OCI-LY1 (cell line): ENCODE data around the gene DAPK2.

Source experiments
- H2AFZ ChIP-seq: fragments of 200-600 bp; sonication (generic), shearing (Covaris generic); 2 replicates; pipeline ENCODE4 v1.6.0; 2014; ENCODE audit warnings: antibody characterized with exemption, mild to moderate bottlenecking, low read length
- H3F3A ChIP-seq: fragments of 200-600 bp; sonication (generic), shearing (Covaris generic); 2 replicates; pipeline ENCODE4 v1.6.0; 2014; ENCODE audit warnings: mild to moderate bottlenecking, antibody characterized with exemption, low read length, moderate library complexity; ENCODE audit not compliant: insufficient read depth
- H3K27ac ChIP-seq: fragments of 200-600 bp; sonication (generic); 2 replicates; pipeline ENCODE4 v1.5.1; 2014; ENCODE audit warnings: low read length, mixed run types, mild to moderate bottlenecking, low read depth; ENCODE audit not compliant: poor library complexity, severe bottlenecking
- H3K27me3 ChIP-seq: fragments of 200-600 bp; sonication (generic); 2 replicates; pipeline ENCODE4 v1.6.0; 2014; ENCODE audit warnings: antibody characterized with exemption, mild to moderate bottlenecking, low read length, moderate library complexity; ENCODE audit not compliant: insufficient read depth
- H3K36me3 ChIP-seq: fragments of 200-600 bp; sonication (generic); 2 replicates; pipeline ENCODE4 v1.6.1; 2014; ENCODE audit warnings: mild to moderate bottlenecking, antibody characterized with exemption, low read length, moderate library complexity, mixed read lengths; ENCODE audit not compliant: insufficient read depth
- H3K4me1 ChIP-seq: fragments of 200-600 bp; sonication (generic); 2 replicates; pipeline ENCODE4 v1.5.1; 2014; ENCODE audit warnings: mild to moderate bottlenecking, low read length, moderate library complexity; ENCODE audit not compliant: insufficient read depth, severe bottlenecking
- H3K4me2 ChIP-seq: fragments of 200-600 bp; sonication (generic), shearing (Covaris generic); 2 replicates; pipeline ENCODE4 v1.6.1; 2014; ENCODE audit warnings: low read length
- H3K4me3 ChIP-seq: fragments of 200-600 bp; sonication (generic); 2 replicates; pipeline ENCODE4 v1.5.1; 2014; ENCODE audit warnings: low read length, low read depth, mild to moderate bottlenecking, mixed read lengths; ENCODE audit not compliant: poor library complexity, severe bottlenecking
- H3K79me2 ChIP-seq: fragments of 200-600 bp; shearing (Covaris generic); 2 replicates; pipeline ENCODE4 v1.6.1; 2016; ENCODE audit warnings: mixed run types, low read length, mixed read lengths; ENCODE audit not compliant: insufficient read depth
- H3K9ac ChIP-seq: fragments of 200-600 bp; sonication (generic), shearing (Covaris generic); 2 replicates; pipeline ENCODE4 v1.6.1; 2014; ENCODE audit warnings: mild to moderate bottlenecking, low read length, mixed read lengths
- H3K9me2 ChIP-seq: fragments of 200-600 bp; sonication (generic), shearing (Covaris generic); 2 replicates; pipeline ENCODE4 v1.6.1; 2014; ENCODE audit warnings: low read depth, mild to moderate bottlenecking, low read length, mixed read lengths
- H3K9me3 ChIP-seq: fragments of 200-600 bp; shearing (Covaris generic); 2 replicates; pipeline ENCODE4 v1.6.1; 2014; ENCODE audit warnings: low read length, mixed read lengths
- H4K20me1 ChIP-seq: fragments of 200-600 bp; sonication (generic), shearing (Covaris generic); 2 replicates; pipeline ENCODE4 v1.6.0; 2016; ENCODE audit warnings: mild to moderate bottlenecking, low read length; ENCODE audit not compliant: insufficient read depth
- EZH2 ChIP-seq: fragments of 200-600 bp; sonication (generic), shearing (Covaris generic); IDR thresholded peaks from 2 replicates; pipeline ENCODE4 v1.8.0; 2017; ENCODE audit warnings: borderline replicate concordance, mixed run types, mild to moderate bottlenecking, antibody characterized with exemption, low read length, moderate library complexity, mixed read lengths
- TF ChIP-seq, protein P1 (sequence below): fragments of 200-600 bp; sonication (generic), shearing (Covaris generic); IDR thresholded peaks from 2 replicates; pipeline ENCODE4 v1.5.1; 2017; ENCODE audit warnings: mild to moderate bottlenecking, antibody characterized with exemption, low read length, moderate library complexity, mixed read lengths

The DAPK2 gene

DNA sequence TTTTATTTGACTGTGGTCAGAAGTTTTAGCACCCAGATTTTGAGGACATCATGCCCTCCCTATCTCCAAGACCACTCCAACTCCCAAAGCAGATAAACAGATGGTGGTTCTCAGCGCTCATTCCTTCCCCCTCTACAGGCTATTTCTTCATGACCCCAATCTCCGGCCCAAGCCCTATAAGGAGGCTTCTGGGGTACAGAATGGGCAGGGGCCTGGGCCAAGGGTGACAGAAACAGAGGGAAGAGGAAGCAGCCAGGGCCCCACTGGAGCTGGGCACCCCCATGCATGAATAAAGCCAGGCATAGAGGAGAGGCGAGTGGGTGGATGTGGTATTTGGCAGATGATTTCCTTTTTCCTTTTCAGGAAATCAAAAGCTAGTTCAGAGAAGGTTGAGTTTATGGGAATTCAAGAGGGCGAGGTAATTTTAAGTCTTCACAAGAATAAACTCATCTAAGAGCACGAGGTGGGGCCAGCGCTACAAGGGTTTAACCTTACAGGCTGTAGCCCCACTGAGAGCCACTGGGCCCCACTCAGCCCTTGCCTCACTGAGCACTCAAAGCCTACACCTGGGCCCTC, 107.7 kb downstream of the DAPK2 start:
- Histone ChIP-seq H3K4me1 (peaks cover 28% of the 10 kb centered on the region), H3K79me2 (no peaks in the 10 kb centered on the region), H3F3A (no peaks in the 10 kb centered on the region), H2AFZ (no peak overlapping the region), H3K4me3 (no peak overlapping the region), H3K9ac (no peak overlapping the region), H3K27ac (no peak overlapping the region), H4K20me1 (no peaks in the 10 kb centered on the region), H3K9me2 (no peaks in the 10 kb centered on the region), H3K27me3 (no peaks in the 10 kb centered on the region), H3K4me2 (no peak overlapping the region), H3K9me3 (no peaks in the 10 kb centered on the region), H3K36me3 (no peaks in the 10 kb centered on the region)
- TF ChIP-seq, protein P1, sequence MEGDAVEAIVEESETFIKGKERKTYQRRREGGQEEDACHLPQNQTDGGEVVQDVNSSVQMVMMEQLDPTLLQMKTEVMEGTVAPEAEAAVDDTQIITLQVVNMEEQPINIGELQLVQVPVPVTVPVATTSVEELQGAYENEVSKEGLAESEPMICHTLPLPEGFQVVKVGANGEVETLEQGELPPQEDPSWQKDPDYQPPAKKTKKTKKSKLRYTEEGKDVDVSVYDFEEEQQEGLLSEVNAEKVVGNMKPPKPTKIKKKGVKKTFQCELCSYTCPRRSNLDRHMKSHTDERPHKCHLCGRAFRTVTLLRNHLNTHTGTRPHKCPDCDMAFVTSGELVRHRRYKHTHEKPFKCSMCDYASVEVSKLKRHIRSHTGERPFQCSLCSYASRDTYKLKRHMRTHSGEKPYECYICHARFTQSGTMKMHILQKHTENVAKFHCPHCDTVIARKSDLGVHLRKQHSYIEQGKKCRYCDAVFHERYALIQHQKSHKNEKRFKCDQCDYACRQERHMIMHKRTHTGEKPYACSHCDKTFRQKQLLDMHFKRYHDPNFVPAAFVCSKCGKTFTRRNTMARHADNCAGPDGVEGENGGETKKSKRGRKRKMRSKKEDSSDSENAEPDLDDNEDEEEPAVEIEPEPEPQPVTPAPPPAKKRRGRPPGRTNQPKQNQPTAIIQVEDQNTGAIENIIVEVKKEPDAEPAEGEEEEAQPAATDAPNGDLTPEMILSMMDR, result no peak
- no peak for TF ChIP-seq EZH2

DNA sequence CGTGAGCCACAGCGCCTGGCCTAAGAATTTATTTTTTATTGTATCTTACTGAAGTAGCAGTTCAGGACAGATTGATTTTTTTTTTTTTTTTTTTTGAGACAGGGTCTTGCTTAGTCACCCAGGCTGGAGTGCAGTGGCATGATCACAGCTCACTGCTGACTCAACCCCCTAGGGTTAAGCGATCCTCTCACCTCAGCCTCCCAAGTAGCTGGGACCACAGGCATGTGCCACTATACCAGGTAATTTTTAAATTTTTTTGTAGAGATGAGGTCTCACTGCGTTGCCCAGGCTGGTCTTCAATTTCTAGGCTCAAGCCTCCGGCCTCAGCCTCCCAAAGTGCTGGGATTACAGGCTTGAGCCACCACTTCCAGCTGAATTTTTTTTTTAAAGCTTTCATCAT, 112.8 kb downstream of the DAPK2 start:
- Histone ChIP-seq H3K79me2 (no peaks in the 10 kb centered on the region), H3K4me2 (no peak overlapping the region), H3K4me3 (no peak overlapping the region), H3K9ac (no peak overlapping the region), H3K27ac (no peak overlapping the region), H3K9me2 (no peaks in the 10 kb centered on the region), H3K27me3 (no peaks in the 10 kb centered on the region), H4K20me1 (no peaks in the 10 kb centered on the region), H3K36me3 (no peaks in the 10 kb centered on the region), H3K4me1 (no peaks in the 10 kb centered on the region), H2AFZ (no peak overlapping the region), H3F3A (no peaks in the 10 kb centered on the region), H3K9me3 (no peaks in the 10 kb centered on the region)
- TF ChIP-seq, protein P1, result no peak
- TF ChIP-seq EZH2, result no peak

- H3F3A ChIP-seq, result no peaks in the 10 kb centered on the region
- H3K27ac ChIP-seq, result no peak overlapping the region
- H3K4me3 ChIP-seq, result no peak overlapping the region
- H3K4me2 ChIP-seq, result no peak overlapping the region
- H3K4me1 ChIP-seq, result no peaks in the 10 kb centered on the region
- TF ChIP-seq, protein P1, result no peak
- no peak for TF ChIP-seq EZH2
- H3K9me2 ChIP-seq, result no peaks in the 10 kb centered on the region
- H3K79me2 ChIP-seq, result no peaks in the 10 kb centered on the region
- no peak overlapping the region for H2AFZ ChIP-seq
- no peaks in the 10 kb centered on the region for H4K20me1 ChIP-seq
- no peaks in the 10 kb centered on the region for H3K9me3 ChIP-seq
- H3K9ac ChIP-seq, result no peak overlapping the region
- H3K36me3 ChIP-seq, result no peaks in the 10 kb centered on the region
- no peaks in the 10 kb centered on the region for H3K27me3 ChIP-seq
These were observed 114.7 kb downstream of the DAPK2 start for GRCh38 chr15:63931556-63931955.
